NCI-H2029 treated with DMSO at 0.1 percent for 48 hours (cell line): ENCODE measurements around the gene R3HDM1.
"Not testable (repeated sequence)": the region's sequence is repeated elsewhere in the genome, so short reads cannot be mapped to it uniquely, and the experiment has no call there.

Experiments used
- DNase-seq: peaks from one replicate; lab custom pipeline; 2025; lab: John Stamatoyannopoulos, UW

The R3HDM1 gene

DNA sequence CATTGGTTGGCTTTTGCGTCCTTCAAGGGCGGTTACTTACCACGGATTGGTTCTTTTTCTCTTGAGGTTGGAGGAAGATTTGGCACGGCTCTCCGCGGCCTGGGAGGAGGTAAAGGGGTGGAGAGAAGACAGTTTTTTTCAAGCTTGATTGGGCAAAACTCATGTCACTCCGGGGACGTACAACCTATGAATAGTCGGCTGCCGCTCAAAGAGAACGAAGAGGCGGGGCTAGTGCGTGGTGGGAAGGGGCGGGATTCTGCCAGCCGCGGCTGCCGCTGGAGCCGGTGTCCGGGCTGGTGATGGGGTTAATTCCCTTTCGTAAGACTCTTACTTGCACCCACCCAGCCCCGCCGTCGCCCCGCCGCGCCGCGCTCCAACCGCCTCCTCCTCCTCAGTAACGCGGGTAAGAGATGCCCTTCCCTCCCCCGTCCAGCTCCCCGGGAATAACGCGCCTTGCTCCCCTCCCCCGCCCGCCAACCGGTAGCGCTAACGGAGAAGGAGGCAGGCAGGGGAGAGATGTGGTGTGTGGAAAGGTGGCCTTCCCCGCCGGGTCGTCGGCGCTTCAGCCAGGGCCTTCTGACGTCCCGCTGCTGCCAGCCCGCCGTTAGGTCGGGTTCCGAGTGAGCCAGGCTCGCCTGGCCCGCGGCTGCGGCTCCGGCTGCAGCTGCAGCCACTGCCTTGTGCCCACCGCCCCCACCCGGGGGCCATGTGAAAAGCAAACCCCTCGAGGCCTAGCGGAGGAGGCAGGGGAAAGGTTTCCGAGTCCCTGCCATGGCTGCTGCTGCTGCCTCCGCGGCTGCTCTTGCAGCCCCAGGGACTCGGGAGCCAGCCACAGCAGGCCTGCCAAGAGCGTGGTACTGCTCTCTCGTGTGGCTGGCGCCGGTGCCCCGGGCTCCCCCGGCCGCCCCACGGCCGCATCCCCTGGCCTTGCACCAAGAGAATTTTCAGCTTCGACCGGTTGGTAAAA, at the start of gene R3HDM1:
Gene R3HDM1, plus strand, starts transcription at position 254 of the 967 bp plus-strand sequence. CDS start 73,362 bp downstream, outside the sequence.
- DNase-seq, result peak; percentile 99

DNA sequence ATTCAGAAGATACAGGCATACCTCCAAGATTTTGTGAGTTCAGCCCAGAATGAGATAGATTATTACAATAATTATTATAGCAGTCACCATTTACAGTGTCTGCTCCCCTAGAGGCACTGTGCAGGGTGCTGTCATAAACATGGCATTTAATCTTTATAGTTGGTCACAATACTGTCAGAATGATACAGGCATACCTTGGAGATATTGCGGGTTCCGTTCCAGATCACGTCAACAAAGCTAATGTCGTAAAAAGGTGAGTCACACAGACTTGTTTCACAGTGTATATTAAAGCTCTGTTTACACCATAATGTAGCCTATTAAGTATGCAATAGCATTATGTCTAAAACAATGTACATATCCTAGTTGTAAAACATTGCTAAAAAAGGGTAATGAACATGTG, 45.8 kb upstream of the R3HDM1 start:
- DNase-seq, result no peak

DNA sequence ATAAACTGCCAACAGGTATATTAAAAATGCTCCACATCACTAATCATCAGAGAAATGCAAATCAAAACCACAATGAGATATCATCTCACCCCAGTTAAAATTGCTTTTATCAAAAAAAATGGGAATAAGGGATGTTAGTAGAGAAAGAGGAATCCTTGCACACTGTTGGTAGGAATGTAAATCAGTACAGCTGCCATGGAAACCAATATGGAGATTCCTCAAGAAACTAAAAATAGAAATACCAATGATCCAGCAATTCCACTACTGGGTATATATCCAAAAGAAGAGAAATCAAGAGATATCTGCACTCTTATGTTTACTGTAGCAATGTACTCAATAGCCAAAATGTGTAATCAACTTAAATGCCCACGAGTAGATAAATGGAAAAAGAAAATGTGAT, 40.9 kb upstream of the R3HDM1 start:
- DNase-seq, result no peak

DNA sequence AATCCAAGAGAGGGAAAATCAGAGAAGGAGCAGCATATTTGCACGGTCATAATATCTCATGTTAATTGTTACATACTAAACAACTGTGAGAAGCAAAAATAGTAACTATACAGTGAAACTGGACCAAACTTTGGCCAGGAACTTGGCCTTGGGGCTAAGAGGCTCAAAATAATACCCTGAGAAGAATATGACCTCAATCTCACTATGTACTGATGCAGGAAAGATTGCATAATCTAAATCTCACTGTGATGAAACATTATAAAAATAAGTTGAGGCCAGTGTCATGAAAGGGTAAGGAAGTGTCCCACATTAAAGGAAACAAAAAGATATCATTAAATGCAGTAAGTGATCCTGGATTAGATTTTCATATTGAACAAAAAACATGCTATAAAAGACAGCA, 36.8 kb upstream of the R3HDM1 start:
- no peak for DNase-seq

DNA sequence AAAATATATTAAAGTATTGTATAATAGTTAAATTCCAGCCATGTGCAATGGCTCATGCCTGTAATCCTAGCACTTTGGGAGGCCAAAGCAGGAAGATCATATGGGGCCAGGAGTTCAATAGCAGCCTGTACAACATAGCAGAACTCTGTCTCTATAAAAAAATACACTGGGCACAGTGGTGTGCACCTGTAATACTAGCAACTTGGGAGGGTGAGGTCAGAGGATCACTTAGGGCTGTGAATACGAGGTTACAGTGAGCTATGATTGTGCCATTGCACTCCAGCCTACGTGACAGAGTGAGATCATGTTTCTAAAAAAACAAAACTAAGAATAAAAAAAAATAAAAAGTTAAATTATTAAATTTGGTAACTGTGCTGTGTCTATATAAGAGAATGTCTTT, 36.4 kb upstream of the R3HDM1 start:
- DNase-seq, result no peak

DNA sequence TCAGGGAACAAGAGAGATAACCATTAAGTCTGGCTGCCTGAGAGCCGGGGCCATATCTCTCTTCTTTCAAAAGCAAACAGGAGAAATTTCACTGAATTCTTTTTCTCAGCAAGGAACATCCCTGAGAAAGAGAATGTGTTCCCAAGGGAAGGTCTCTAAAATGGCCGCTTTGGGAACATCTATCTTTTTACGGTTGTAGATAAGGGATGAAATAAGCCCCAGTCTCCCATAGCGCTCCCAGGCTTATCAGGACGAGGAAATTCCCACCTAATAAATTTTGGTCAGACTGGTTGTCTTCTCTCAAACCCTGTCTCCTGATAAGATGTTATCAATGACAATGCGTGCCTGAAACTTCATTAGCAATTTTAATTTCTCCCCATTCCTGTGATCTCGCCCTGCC, 32.7 kb upstream of the R3HDM1 start:
- DNase-seq, result not testable (repeated sequence)

DNA sequence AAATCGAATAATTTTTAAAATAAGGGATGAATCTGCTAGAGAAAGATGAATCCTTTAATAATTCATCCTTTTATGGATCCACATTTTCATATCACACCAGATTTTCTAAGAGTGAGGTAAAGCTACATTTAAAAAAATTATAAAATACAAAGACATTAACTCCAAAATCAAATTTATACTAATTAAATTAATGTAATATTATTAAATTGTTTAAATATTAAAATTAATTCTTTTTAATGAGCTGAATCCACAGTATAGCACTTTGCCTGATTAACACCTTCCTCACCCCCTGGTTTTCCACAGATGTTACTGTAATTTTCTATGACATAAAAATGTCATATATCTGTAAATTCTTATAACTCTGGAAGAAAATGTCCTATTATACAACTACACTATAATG, 26.5 kb upstream of the R3HDM1 start:
- no peak for DNase-seq

DNA sequence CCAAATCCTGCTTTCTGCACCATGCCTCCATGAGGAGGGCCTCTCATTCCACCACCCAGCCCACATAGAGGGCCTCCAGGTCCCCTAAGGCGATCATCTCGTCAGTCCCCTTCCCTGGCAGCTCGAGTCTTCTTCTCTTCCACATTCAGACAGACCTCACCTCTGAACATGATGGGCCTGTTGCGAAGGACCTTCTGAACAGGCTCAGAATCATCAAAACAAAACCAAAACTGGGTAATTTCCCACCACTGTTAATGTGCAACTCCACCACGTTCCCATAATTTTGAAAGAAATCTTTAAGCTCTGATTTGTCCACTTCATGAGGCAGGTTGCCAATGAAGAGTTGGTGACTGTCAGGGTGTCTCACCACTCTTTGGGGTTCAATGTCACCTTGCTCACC, 20.7 kb upstream of the R3HDM1 start:
- no peak for DNase-seq

DNA sequence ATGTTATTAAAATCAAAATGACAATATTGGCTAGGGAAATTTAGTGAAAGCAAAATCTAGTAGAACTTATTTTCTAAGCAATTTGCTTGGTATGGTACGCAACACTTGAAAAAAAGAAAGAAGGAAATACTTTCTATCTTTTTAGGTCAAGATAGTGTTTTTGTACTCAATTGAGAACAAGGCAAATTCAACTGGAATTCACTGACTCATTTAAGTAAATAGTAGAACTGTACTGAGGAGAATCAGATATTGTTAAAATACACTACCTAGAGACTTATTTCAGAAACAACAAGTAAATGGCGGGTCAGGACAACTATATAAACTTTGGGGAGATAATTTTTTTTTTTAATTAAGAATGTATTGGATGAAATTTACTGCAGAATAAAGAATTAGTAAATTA, 19.2 kb upstream of the R3HDM1 start:
- no peak for DNase-seq

DNA sequence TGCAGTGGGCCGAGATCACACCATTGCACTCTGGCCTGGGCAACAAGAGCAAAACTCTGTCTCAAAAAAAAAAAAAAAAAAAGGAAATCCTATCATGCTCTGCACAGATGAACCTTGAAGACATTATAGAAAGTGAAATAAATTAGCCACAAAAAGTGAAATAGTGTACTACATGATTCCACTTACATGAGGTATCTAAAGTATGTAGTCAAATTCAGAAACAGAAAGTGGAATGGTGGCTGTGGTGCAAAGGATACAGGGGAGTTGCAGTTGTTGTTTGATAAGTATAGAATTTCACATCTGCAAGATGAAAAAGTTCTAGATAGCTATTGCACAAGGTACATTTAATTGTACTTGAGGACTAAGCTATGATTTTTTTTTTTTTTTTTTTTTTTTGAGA, 5.5 kb upstream of the R3HDM1 start:
- no peak for DNase-seq

DNA sequence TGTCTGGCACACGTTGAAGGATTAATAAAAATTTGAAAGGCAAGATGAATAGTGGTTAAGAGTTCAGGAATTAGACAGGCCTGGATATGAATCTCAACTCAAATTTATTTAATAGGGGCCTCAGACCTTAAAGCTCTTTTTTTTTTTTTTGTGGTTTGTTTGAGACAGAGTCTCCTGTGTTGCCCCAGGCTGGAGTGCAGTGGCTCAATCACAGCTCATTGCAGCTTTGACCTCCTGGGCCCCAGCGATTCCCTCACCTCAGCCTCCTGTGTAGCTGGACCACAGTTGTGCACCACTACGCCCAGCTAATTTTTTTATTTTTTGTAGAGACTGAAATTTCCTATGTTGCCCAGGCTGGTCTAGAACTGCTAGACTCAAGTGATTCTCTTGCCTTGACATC, 3.3 kb upstream of the R3HDM1 start:
- DNase-seq, result no peak

DNA sequence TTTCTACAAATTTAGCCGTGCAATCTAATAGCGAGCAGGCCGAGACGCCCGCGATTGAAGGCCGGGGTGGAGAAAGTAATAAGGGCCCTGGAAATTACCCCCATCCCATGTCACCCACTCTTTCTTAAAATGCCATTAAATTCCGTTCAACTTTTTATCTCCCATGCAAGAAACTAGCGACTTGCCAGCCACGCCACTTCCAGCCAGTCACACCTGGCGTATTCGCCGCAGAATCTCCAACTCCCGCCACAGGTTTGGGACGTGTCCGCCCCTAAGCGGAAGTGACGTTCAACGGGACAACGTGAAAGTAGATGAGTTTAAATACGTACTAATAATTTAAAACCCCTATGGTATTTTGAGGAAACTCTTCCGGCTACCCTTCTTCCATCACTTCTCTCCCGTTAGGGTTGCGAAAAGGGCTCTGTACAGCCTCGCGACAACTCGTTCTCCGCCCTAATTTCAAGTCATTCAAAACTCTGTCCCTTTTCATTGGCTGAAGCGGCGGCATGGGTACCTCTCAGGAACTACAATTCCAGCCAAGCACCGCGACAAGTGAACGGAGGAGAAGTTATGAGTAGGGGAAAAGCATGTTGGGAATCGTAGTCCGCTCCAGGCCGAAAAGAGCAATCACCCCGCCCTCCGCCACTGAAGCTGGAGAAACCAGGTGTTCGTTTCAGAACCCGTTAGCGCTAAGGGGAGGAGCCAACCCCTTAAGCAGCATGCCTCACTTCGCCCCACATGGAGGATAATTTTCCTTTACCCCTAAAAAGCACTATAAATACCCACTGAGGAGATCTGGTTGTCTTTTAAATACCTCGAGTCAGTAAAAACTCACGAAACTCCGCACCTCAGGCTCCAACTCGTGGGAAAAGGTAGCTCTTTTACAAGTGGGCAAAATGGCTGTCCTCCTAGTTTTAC, 712 bp upstream of the R3HDM1 start, which contains the start of gene ZRANB3:
Gene ZRANB3, minus strand, starts transcription at position 906 of the 918 bp plus-strand sequence.
- peak; percentile 98 for DNase-seq

DNA sequence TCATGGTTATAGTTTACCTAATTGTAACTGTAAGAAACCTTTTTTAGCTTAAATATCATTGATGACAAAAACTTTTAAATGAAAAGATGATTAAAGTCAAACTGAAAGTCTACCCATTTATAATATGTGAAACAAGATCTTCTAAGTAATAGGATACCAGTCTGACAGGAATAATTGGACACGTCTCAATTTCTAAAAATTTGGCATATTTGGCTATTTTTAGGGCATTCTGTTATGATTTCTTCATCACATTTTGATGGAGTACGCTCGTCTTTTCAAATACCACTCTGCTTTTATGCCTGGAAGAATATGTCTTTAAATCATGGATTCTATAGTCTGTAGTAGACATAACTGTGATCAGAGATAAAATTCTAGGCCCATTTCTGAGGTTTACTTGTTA, 1.3 kb downstream of the R3HDM1 start:
- DNase-seq, result no peak

DNA sequence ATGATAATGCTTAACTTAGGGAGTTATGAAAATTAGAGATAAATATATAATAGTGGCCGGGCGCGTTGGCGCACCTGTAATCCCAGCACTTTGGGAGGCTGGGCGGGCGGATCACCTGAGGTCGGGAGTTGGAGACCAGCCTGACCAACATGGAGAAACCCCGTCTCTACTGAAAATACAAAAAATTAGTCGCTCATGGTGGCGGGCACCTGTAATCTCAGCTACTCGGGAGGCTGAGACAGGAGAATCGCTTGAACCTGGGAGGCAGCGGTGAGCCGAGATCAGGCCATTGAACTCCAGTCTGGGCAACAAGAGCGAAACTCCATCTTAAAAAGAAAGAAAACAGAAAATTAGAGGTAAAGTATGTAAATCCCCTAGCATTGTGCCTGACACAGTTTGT, 2.3 kb downstream of the R3HDM1 start:
- not testable (repeated sequence) for DNase-seq

DNA sequence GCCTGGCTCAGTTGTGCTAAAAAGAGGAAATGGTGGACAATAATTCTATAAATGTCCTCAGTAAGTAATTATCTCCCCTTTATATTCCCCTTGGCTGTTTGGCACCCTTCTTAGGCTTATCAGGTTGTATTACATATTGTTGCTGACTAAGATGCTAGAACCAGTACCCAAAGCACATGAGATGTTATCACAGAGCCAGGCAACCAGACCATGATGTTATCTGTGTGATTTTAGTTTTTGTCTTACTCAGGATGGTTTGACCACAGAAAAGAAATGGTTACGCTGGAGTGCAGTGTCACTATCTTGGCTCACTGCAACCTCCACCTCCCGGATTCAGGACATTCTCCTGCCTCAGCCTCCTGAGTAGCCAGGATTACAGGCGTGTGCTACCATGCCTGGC, 15.2 kb downstream of the R3HDM1 start:
- DNase-seq, result no peak

DNA sequence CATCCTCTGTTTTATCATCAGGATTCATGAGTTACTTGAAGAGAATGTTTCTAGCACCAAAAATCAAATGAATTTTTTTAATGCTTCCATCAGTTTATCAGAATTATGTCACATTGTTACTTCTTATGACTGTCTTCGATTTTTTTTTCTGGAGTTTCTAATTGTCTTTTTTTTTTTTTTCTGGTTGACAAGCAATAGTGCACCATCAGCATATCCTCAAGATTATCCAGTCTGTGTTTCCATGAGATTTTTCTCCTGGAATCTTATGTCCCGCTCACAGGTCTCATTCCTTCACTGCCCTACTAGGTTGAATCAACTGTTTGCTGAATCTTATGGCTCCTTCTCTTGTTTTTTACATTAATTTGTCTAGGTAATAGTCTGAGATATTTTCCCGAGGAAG, 16.0 kb downstream of the R3HDM1 start:
- DNase-seq, result no peak

DNA sequence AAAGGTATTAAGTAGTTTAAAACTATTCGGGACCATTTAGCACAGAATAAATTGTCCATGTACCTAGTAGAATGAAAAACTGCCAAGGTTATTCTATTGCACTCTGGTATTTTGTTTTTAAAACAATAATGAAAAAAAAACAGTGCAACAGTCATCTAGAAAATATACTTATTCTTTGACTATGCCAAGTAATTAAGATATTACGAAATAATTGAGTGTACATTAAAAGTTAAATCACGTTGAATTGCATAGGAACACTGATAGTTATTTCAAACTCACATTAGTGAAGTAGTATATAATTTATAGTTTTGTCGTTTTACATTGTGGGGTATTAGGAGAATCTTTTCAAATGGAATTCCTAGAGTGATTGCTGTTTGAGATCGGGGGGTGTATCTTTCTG, 20.1 kb downstream of the R3HDM1 start:
- no peak for DNase-seq

DNA sequence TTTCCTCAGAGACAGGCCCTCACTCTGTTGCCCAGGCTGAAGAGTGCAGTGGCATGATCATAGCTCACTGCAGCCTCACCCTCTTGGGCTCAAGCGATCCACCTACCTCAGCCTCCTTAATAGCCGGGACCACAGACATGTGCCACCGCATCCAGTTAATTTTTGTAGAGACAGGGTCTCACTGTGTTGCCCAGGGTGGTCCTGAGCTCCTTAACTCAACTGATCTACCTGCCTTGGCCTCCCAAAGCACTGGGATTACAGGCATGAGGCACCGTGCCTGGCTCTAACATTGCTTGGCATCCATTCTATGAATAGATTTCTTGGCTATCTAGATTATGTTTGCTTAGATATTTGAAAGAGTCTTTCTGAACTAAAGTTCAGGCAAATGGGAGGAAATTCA, 21.6 kb downstream of the R3HDM1 start:
- no peak for DNase-seq

DNA sequence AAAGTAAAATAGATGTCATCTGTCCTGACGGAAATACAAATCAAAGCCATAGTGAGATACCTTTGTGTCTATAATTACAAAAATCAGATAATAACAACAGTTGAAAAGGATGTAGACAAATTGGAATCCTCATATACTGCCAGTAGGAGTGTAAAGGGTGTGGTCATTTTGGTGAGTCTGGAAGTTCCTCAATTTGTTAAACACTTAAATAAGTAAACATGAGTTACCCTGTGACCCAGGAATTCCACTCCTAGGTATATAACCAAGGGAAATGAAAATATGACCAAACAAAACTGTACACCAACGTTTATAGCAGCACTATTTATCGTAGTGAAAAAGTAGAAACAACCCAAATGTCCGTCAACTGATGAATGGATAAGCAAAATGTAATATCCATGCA, 24.0 kb downstream of the R3HDM1 start:
- no peak for DNase-seq

DNA sequence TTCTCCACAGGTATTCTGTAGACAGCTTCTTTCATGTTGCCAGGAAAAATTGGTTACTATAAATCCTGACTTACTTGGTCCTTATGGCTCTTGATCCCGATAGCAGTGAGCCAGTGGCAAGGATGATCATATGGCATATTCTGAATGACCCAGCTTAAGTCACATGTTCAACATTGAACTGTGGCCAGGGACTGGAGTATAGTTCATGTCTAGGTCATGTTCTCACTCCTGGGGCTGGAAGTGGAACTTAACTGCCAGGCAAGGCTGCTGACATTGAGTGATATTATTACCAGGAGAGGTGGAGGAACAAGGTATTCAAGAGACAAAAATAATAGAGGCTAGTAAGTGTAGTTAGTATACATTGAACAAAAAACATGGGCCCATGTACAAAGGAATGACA, 26.2 kb downstream of the R3HDM1 start:
- DNase-seq, result no peak

DNA sequence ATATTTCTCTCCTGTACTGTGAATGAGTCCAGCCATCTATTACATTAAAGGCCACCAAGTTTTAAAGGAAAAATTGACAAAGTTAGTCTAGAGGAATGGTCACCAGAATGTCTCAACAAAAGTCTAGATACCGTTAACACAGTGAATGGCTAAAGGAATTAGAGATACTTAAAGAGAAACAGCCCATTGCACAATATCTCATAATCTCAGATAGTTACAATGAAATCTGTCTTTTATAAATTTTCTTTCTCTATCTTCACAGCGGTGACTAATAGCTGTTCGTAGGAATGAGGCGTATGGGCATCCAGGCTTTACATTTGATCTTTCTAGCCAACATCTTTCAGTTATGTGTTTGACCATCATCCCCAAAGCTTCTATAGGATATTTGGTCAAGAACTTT, 30.6 kb downstream of the R3HDM1 start:
- DNase-seq, result no peak

DNA sequence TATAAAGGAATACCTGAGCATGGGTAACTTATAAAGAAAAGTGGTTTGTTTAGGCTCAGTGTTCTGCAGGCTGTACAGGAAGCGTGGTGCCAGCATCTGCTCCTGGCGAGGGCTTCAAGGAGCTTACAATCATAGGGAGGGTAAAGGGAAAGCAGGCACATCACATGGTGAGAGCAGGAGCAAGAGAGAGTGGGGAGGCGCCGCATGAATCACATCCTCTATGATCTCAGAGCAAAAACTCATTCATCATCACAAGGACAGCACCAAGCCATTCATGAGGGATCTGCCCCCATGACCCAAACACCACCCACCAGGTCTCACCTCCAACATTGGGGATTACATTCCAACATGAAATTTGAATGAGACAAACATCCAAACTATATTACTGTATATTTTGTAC, 32.5 kb downstream of the R3HDM1 start:
- no peak for DNase-seq

DNA sequence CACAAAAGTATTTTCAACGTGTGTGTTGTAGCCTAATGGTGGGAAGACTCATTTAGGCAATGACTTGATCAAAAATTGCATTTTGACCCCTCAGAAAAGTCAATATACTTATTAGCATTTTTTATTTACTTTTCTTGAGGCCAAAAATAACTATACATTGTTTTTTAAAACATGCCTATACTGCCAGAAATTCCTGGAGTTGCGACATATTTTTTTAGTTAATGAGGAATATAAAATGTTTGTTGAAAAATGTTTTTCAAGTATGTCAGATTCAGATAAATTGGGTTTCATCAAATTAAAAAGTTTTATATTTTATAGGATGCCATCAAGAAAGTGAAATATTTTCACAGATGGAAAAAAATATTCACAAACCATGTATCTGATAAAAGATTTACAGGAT, 39.6 kb downstream of the R3HDM1 start:
- DNase-seq, result no peak
